K562 (cell line): ENCODE data around the gene EEPD1. TPM values are rescaled to one million over a fixed set of nuclear protein-coding genes. Genes with fewer than 3 reads are reported as not detected.

Source experiments
- ATAC-seq: fragments of 200-7000 bp; cut with Tn5 transposase; 3 replicates; pipeline ENCODE4 v1.9.1; 2020; ENCODE audit warnings: moderate library complexity
- BruUV-seq: library from RNA; stranded (reverse); fragments of 400-500 nt; replicated peaks from 2 replicates; lab custom pipeline; 2021; lab: Mats Ljungman, UMichigan
- CTCF ChIA-PET: fragments of 300-600 bp; formaldehyde crosslinking; extraction: SDS; loops from one replicate; lab custom pipeline; 2021; ENCODE audit warnings: low intra/inter-chr PET ratio; lab: Yijun Ruan, JAX
- POLR2A ChIA-PET: fragments of 300-600, 350-650 bp; sonication (Branson Sonifier 250); formaldehyde crosslinking; extraction: SDS; loops from one replicate; lab custom pipeline; 2021; ENCODE audit warnings: antibody characterized with exemption, inconsistent platforms; lab: Yijun Ruan, JAX
- DNase-seq, 4 experiments: peaks; one replicate each; pipeline versions ENCODE4 v3.0.0 to v3.0.0-alpha.2; 2011 to 2018; ENCODE audit warnings: low spot score in 3 of 4, mixed read lengths in 3 of 4; ENCODE audit errors: extremely low read depth in 1 of 4
- FAIRE-seq: peaks from 2 replicates; lab custom pipeline; 2011; peaks lifted over from hg19 to GRCh38; lab: Jason Lieb, UNC
- H2AFZ ChIP-seq: 2 replicates; pipeline ENCODE4 v1.6.0; 2011; ENCODE audit warnings: low read depth, low read length, control low read depth, inconsistent platforms
- H3K27ac ChIP-seq: fragments of 200-600 bp; 3 replicates; pipeline ENCODE4 v1.8.0; 2011; ENCODE audit warnings: low read depth, mild to moderate bottlenecking, control low read depth, inconsistent platforms, low read length, moderate library complexity, mixed read lengths; ENCODE audit errors: extremely low read depth
- H3K27me3 ChIP-seq, 2 experiments: fragments of 300-600 bp in 1 of 2; 2 replicates in 1 of 2; 3 replicates in 1 of 2; pipeline versions ENCODE4 v1.6.0 to v1.8.0; 2011; ENCODE audit warnings: inconsistent platforms in 2 of 2, low read length in 2 of 2, mild to moderate bottlenecking in 1 of 2, mixed read lengths in 1 of 2, moderate library complexity in 1 of 2; ENCODE audit not compliant: control insufficient read depth in 2 of 2, insufficient read depth in 2 of 2
- H3K36me3 ChIP-seq: fragments of 300-600 bp; 3 replicates; pipeline ENCODE4 v1.8.0; 2011; ENCODE audit warnings: mild to moderate bottlenecking, low read length, inconsistent platforms; ENCODE audit not compliant: control insufficient read depth, insufficient read depth
- H3K4me1 ChIP-seq, 2 experiments: fragments of 200-600 bp in 1 of 2; replicated peaks in 1 of 2; 2 replicates in 1 of 2; 3 replicates in 1 of 2; pipeline versions ENCODE4 v1.5.1 to v1.8.0; 2011; ENCODE audit warnings: inconsistent platforms in 2 of 2, low read length in 2 of 2, mild to moderate bottlenecking in 1 of 2, mixed read lengths in 1 of 2, moderate library complexity in 1 of 2; ENCODE audit not compliant: control insufficient read depth in 2 of 2, insufficient read depth in 2 of 2
- H3K4me2 ChIP-seq: 2 replicates; pipeline ENCODE4 v1.6.1; 2011; ENCODE audit warnings: low read length, control low read depth, inconsistent platforms, mixed read lengths; ENCODE audit not compliant: insufficient read depth
- H3K4me3 ChIP-seq: fragments of 200-600 bp; sonication (generic), shearing (Covaris generic); 2 replicates; pipeline ENCODE4 v1.5.1; 2016; ENCODE audit warnings: control low read depth, inconsistent platforms
- H3K79me2 ChIP-seq: fragments of 200-600 bp; 3 replicates; pipeline ENCODE4 v1.8.0; 2011; ENCODE audit warnings: low read length, inconsistent platforms; ENCODE audit not compliant: control insufficient read depth, insufficient read depth
- H3K9ac ChIP-seq, 2 experiments: 2 replicates each; pipeline versions ENCODE4 v1.6.0 to v1.6.1; 2011; ENCODE audit warnings: low read depth in 2 of 2, low read length in 2 of 2, control low read depth in 1 of 2, inconsistent platforms in 1 of 2, mild to moderate bottlenecking in 1 of 2, mixed read lengths in 1 of 2; ENCODE audit not compliant: insufficient read depth in 1 of 2
- H3K9me1 ChIP-seq: one replicate; pipeline ENCODE4 v1.6.0; 2011; ENCODE audit warnings: inconsistent platforms, mild to moderate bottlenecking, low read length, moderate library complexity; ENCODE audit not compliant: control insufficient read depth, insufficient read depth
- H3K9me3 ChIP-seq: replicated peaks from 2 replicates; pipeline ENCODE4 v1.5.1; 2011; ENCODE audit warnings: low read depth, low read length, inconsistent platforms; ENCODE audit not compliant: control insufficient read depth, insufficient read depth
- H4K20me1 ChIP-seq: replicated peaks from 2 replicates; pipeline ENCODE4 v1.6.1; 2011; ENCODE audit warnings: low read length, inconsistent platforms, mixed read lengths; ENCODE audit not compliant: control insufficient read depth, insufficient read depth
- CBX1 ChIP-seq: sonication (generic); IDR thresholded peaks from 2 replicates; pipeline ENCODE4 v1.6.1; 2016; ENCODE audit warnings: antibody characterized with exemption, low read depth, mild to moderate bottlenecking
- E2F3 ChIP-seq: fragments of 250-450 bp; sonication (Bioruptor Pico); IDR thresholded peaks from 2 replicates; pipeline ENCODE4 v1.4.0; 2020; ENCODE audit warnings: mild to moderate bottlenecking
- EGR1 ChIP-seq: fragments of 450-650 bp; conservative IDR thresholded peaks from 2 replicates; pipeline ENCODE4 v1.6.1; 2017; ENCODE audit warnings: mild to moderate bottlenecking
- FOSL1 ChIP-seq: fragments of 200-800 bp; sonication (Bioruptor generic); conservative IDR thresholded peaks from 2 replicates; pipeline ENCODE4 v1.6.1; 2016; ENCODE audit warnings: missing genetic modification characterization, missing compliant biosample characterization
- HMG20A ChIP-seq: fragments of 450-650 bp; formaldehyde crosslinking; conservative IDR thresholded peaks from 2 replicates; pipeline ENCODE4 v1.4.0; 2020; ENCODE audit warnings: mild to moderate bottlenecking, mixed read lengths
- KDM1A ChIP-seq, 2 experiments: fragments of 450-650 bp; IDR thresholded peaks; 2 replicates each; pipeline ENCODE4 v1.6.1; 2016; ENCODE audit warnings: mild to moderate bottlenecking in 2 of 2
- KDM5B ChIP-seq: fragments of 200-600 bp; sonication (generic); IDR thresholded peaks from 2 replicates; pipeline ENCODE4 v1.6.1; 2012; ENCODE audit warnings: low read depth, mild to moderate bottlenecking, moderate library complexity, low read length, control low read depth, inconsistent platforms; ENCODE audit not compliant: insufficient replicate concordance
- NFIC ChIP-seq: fragments of 450-650 bp; IDR thresholded peaks from 2 replicates; pipeline ENCODE4 v1.6.1; 2017; ENCODE audit warnings: mild to moderate bottlenecking, inconsistent platforms
- PBX2 ChIP-seq, 2 experiments: IDR thresholded peaks in 1 of 2; conservative IDR thresholded peaks in 1 of 2; 2 replicates each; pipeline ENCODE4 v1.6.1; 2016; ENCODE audit warnings: low read depth in 2 of 2, mild to moderate bottlenecking in 1 of 2, missing compliant biosample characterization in 1 of 2, missing genetic modification characterization in 1 of 2, moderate library complexity in 1 of 2
- RCOR1 ChIP-seq, 2 experiments: IDR thresholded peaks; 2 replicates each; pipeline ENCODE4 v1.6.1; 2012; ENCODE audit warnings: low read depth in 2 of 2, low read length in 2 of 2, borderline replicate concordance in 1 of 2, improper control_type of control experiment in 1 of 2
- ZNF668 ChIP-seq: fragments of 250-450 bp; sonication (Bioruptor Pico); IDR thresholded peaks from 2 replicates; pipeline ENCODE4 v1.8.0; 2022; ENCODE audit warnings: mild to moderate bottlenecking, inconsistent platforms
- WGBS: fragments of 100-300 bp; shearing (Covaris generic); methylation state at CpG from one replicate; pipeline ENCODE4 v1.1.6; 2016; ENCODE audit warnings: low coverage, mixed read lengths; ENCODE audit not compliant: insufficient coverage; ENCODE audit errors: missing lambda C conversion rate; 5-methylcytosine and 5-hydroxymethylcytosine counted together
- in situ Hi-C: fragments of 300-500 bp; cut with MboI; formaldehyde crosslinking; loops from 4 replicates; pipeline ENCODE4 v1.15.0; 2018; ENCODE audit warnings: inconsistent platforms, mixed read lengths
- intact Hi-C: fragments of 100-400 bp; cut with micrococcal nuclease; formaldehyde crosslinking; loops from 2 replicates; pipeline ENCODE4 v1.14.2; 2022
- polyA plus RNA-seq, 8 experiments: library from polyadenylated mRNA; depleted of rRNA in 4 of 8; stranded (reverse) in 5 of 8; unstranded in 3 of 8; fragments of >200 nt; fragmentation: Nextera tagmentation in 2 of 8; fragmentation: Illumina TruSeq in 1 of 8; extraction: Ambion mirVana in 2 of 8; extraction: Trizol in 1 of 8; gene quantifications; 2 replicates each; pipeline versions ENCODE4 v1.2.1 to v1.2.3, GENCODE V29; 2011 to 2014; ENCODE audit warnings: inconsistent platforms in 1 of 8, missing spikeins in 1 of 8
- total RNA-seq, 7 experiments: library from RNA; depleted of rRNA in 6 of 7; stranded (reverse); fragments of >200 nt in 6 of 7; fragmentation: Illumina TruSeq in 2 of 7; extraction: Trizol in 2 of 7; gene quantifications; 2 replicates each; pipeline versions ENCODE4 v1.2.1 to v1.2.3, GENCODE V29; 2011 to 2021; ENCODE audit warnings: low replicate concordance in 1 of 7

Gene EEPD1
- total and polyA plus RNA-seq, 9 of the 15 experiments (the other 6 are each of a cell fraction or from before 2014, with no cell fraction given) = 0.01 to 1.5 (median 0.74) TPM; not detected in 1

- Histone ChIP-seq H3K36me3 (no peaks in the 10 kb centered on the region), H3K79me2 (no peaks in the 10 kb centered on the region), H3K27ac (no peak overlapping the region), H3K9me3 (no peaks in the 10 kb centered on the region), H3K4me3 (no peak overlapping the region), H3K4me2 (no peak overlapping the region), H3K4me1 (no peaks in the 10 kb centered on the region; a peak in 1 of 5 replicates), H3K9me1 (no peaks in the 10 kb centered on the region), H3K9ac (no peak overlapping the region), H3K27me3 (peaks cover 14 to 35% of the 10 kb centered on the region in 2 experiments; a peak in 4 of 5 replicates), H4K20me1 (no peaks in the 10 kb centered on the region; the same call in 1 of the 2 replicates), H2AFZ (no peak overlapping the region)
- ATAC-seq (peak; percentile 37; the same call in 2 of the 3 replicates), FAIRE-seq (no peak), DNase-seq (peak in 1 of 4 experiments; percentile 37)
- ChIA-PET POLR2A (interaction anchor here (0.7 to 1.2 kb wide), 3 partner anchors 24 to 196 kb away, joined by 3 to 4 read pairs (median 3); no protein-coding TSS in a partner anchor), CTCF (no interaction called here)
- no TSS peak for BruUV-seq
- 2% methylated on average over 9 of the region's 9 CpGs for WGBS
- in situ Hi-C loops = no loop called here
- intact Hi-C loops = no loop called here
- peak; percentile 78 for TF ChIP-seq NFIC
- TF ChIP-seq EGR1 = peak; percentile 43; the same call in 1 of the 2 replicates
- no peak for TF ChIP-seq E2F3 (CRISPR knock-in tag)
- TF ChIP-seq KDM1A (IDR thresholded peaks at IDR 0.05) = peak; percentile 91 to 96
- no peak for TF ChIP-seq KDM5B
- TF ChIP-seq ZNF668 (CRISPR knock-in tag) = no peak
- peak in 1 of 2 experiments; percentile 26; a peak in 1 of 4 replicates for TF ChIP-seq RCOR1 (IDR thresholded peaks at IDR 0.05; ENCODE audit: borderline replicate concordance in 1 of 2, low read depth in 2 of 2, low read length in 2 of 2)
- TF ChIP-seq FOSL1 (tag) = peak; percentile 76
- 0 out of 2 replicates have a peak, but pooled peaks have one; percentile 64 for TF ChIP-seq HMG20A (CRISPR knock-in tag)
- TF ChIP-seq CBX1 = no peak
- TF ChIP-seq PBX2 (CRISPR knock-in tag; IDR thresholded peaks at IDR 0.05; ENCODE audit: low read depth) = no peak
- peak; percentile 67 for TF ChIP-seq PBX2 (tag; conservative IDR thresholded peaks at IDR 0.05; ENCODE audit: low read depth)
Measured at GRCh38 chr7:36115448-36116321, 37.4 kb upstream of the EEPD1 start.
